WTC11 (cell line): Measurements from ENCODE around the gene CRTC3. TPM values are rescaled to one million over a fixed set of nuclear protein-coding genes. Genes with fewer than 3 reads are reported as not detected.

Experiments used
- ATAC-seq: fragments of 200-7000 bp; cut with Tn5 transposase; 2 replicates; pipeline ENCODE4 v1.10.0; 2021; ENCODE audit warnings: mild to moderate bottlenecking, moderate library complexity
- CTCF ChIA-PET: fragments of 300-600 bp; sonication (Branson Sonifier 250); formaldehyde crosslinking; loops from one replicate; lab custom pipeline; 2021; ENCODE audit warnings: antibody characterized with exemption; lab: Charles Lee
- POLR2A ChIA-PET: fragments of 350-600 bp; sonication (Branson Sonifier 250); formaldehyde crosslinking; loops from one replicate; lab custom pipeline; 2021; ENCODE audit warnings: antibody characterized with exemption; lab: Charles Lee
- DNase-seq: peaks from one replicate; pipeline ENCODE4 v3.0.0; 2021; ENCODE audit warnings: low spot score
- H3K27ac Mint-ChIP-seq: 2 replicates; pipeline ENCODE4 v1.8.0; 2021; ENCODE audit warnings: mixed read lengths
- H3K27me3 Mint-ChIP-seq: 2 replicates; pipeline ENCODE4 v1.8.0; 2021; ENCODE audit warnings: low read depth, mild to moderate bottlenecking, moderate library complexity, mixed read lengths
- H3K36me3 Mint-ChIP-seq: 2 replicates; pipeline ENCODE4 v1.8.0; 2021; ENCODE audit warnings: mixed read lengths
- H3K4me1 Mint-ChIP-seq: 2 replicates; pipeline ENCODE4 v1.8.0; 2022; ENCODE audit warnings: mixed read lengths
- H3K4me3 Mint-ChIP-seq: 2 replicates; pipeline ENCODE4 v1.8.0; 2021; ENCODE audit warnings: mild to moderate bottlenecking, moderate library complexity, mixed read lengths
- H3K9me3 Mint-ChIP-seq: 2 replicates; pipeline ENCODE4 v1.8.0; 2021; ENCODE audit warnings: mixed read lengths
- ARID4B ChIP-seq: sonication (generic); formaldehyde crosslinking; IDR thresholded peaks from 2 replicates; pipeline ENCODE4 v1.8.0; 2023; ENCODE audit warnings: missing genetic modification reagents, mild to moderate bottlenecking, borderline replicate concordance
- ATF2 ChIP-seq: sonication (generic); formaldehyde crosslinking; IDR thresholded peaks from 2 replicates; pipeline ENCODE4 v1.8.1; 2022; ENCODE audit warnings: low read depth, missing genetic modification reagents, borderline replicate concordance
- CREM ChIP-seq: sonication (generic); formaldehyde crosslinking; IDR thresholded peaks from 2 replicates; pipeline ENCODE4 v1.8.1; 2022; ENCODE audit warnings: mild to moderate bottlenecking, missing genetic modification reagents, moderate library complexity
- ETV6 ChIP-seq: sonication (generic); formaldehyde crosslinking; IDR thresholded peaks from 2 replicates; pipeline ENCODE4 v1.8.1; 2022; ENCODE audit warnings: mild to moderate bottlenecking, missing genetic modification reagents
- HMGA2 ChIP-seq: fragments of 250-450 bp; sonication (Bioruptor Pico); IDR thresholded peaks from 2 replicates; pipeline ENCODE4 v1.4.0; 2021; ENCODE audit warnings: mild to moderate bottlenecking, moderate library complexity
- MLX ChIP-seq: sonication (generic); formaldehyde crosslinking; IDR thresholded peaks from 2 replicates; pipeline ENCODE4 v1.8.1; 2023; ENCODE audit warnings: mild to moderate bottlenecking, missing genetic modification reagents, moderate library complexity
- NFATC4 ChIP-seq: fragments of 250-450 bp; sonication (Bioruptor Pico); IDR thresholded peaks from 2 replicates; pipeline ENCODE4 v1.9.0; 2021; ENCODE audit warnings: mild to moderate bottlenecking
- NR3C1 ChIP-seq: sonication (generic); formaldehyde crosslinking; conservative IDR thresholded peaks from 2 replicates; pipeline ENCODE4 v1.8.1; 2023; ENCODE audit warnings: low read depth, mild to moderate bottlenecking, missing genetic modification reagents
- OVOL2 ChIP-seq: fragments of 250-450 bp; sonication (Bioruptor Pico); IDR thresholded peaks from 2 replicates; pipeline ENCODE4 v1.9.0; 2021; ENCODE audit warnings: mild to moderate bottlenecking, borderline replicate concordance
- SMAD3 ChIP-seq: sonication (generic); formaldehyde crosslinking; IDR thresholded peaks from 2 replicates; pipeline ENCODE4 v1.8.0; 2022; ENCODE audit warnings: missing genetic modification reagents, mild to moderate bottlenecking, borderline replicate concordance
- TCF7 ChIP-seq: sonication (generic); formaldehyde crosslinking; IDR thresholded peaks from 2 replicates; pipeline ENCODE4 v1.8.0; 2022; ENCODE audit warnings: mild to moderate bottlenecking, low read depth, missing genetic modification reagents, moderate library complexity
- USF1 ChIP-seq: sonication (generic); formaldehyde crosslinking; IDR thresholded peaks from 2 replicates; pipeline ENCODE4 v1.8.0; 2022; ENCODE audit warnings: mild to moderate bottlenecking, missing genetic modification reagents
- ZBTB43 ChIP-seq: sonication (generic); formaldehyde crosslinking; IDR thresholded peaks from 2 replicates; pipeline ENCODE4 v1.8.1; 2023; ENCODE audit warnings: mild to moderate bottlenecking, missing genetic modification reagents
- ZMAT4 ChIP-seq: fragments of 250-450 bp; sonication (Bioruptor Pico); IDR thresholded peaks from 2 replicates; pipeline ENCODE4 v1.9.0; 2021; ENCODE audit warnings: mild to moderate bottlenecking
- ZNF232 ChIP-seq: sonication (generic); formaldehyde crosslinking; IDR thresholded peaks from 2 replicates; pipeline ENCODE4 v1.8.0; 2022; ENCODE audit warnings: mild to moderate bottlenecking, missing genetic modification reagents
- ZNF396 ChIP-seq: fragments of 250-450 bp; sonication (Bioruptor Pico); IDR thresholded peaks from 2 replicates; pipeline ENCODE4 v1.8.0; 2021; ENCODE audit warnings: mild to moderate bottlenecking, moderate library complexity, borderline replicate concordance
- ZNF416 ChIP-seq: fragments of 250-450 bp; sonication (Bioruptor Pico); IDR thresholded peaks from 2 replicates; pipeline ENCODE4 v1.9.0; 2021; ENCODE audit warnings: mild to moderate bottlenecking, inconsistent platforms
- total RNA-seq: library from RNA; stranded (reverse); gene quantifications from 3 replicates; pipeline ENCODE4 v1.2.3, GENCODE V29; 2021

Gene CRTC3
- total RNA-seq, 1 experiment from 2014 or later: 8.4 TPM

- peaks cover 58% of the 10 kb centered on the region for H3K36me3 Mint-ChIP-seq
- no peaks in the 10 kb centered on the region for H3K9me3 Mint-ChIP-seq
- H3K4me3 Mint-ChIP-seq: no peak overlapping the region
- no peak overlapping the region for H3K27ac Mint-ChIP-seq
- H3K4me1 Mint-ChIP-seq: no peaks in the 10 kb centered on the region
- TF ChIP-seq OVOL2 (CRISPR knock-in tag) (no peak), SMAD3 (CRISPR knock-in tag) (no peak), ZNF232 (CRISPR knock-in tag) (no peak)
- no peak for ATAC-seq
- ChIA-PET CTCF (interaction anchor here (0.6 to 5.4 kb wide), 14 partner anchors 91 to 249 kb away, joined by 3 to 97 read pairs (median 7); partner anchors contain the start of genes CIB1, GDPGP1, IQGAP1 and ZNF774), POLR2A (no interaction called here)
- DNase-seq: no peak
- H3K27me3 Mint-ChIP-seq: no peaks in the 10 kb centered on the region
These were observed 46.8 kb upstream of the CRTC3 start for GRCh38 chr15:90483012-90483307.

- Mint-ChIP-seq H3K9me3 (no peaks in the 10 kb centered on the region), H3K4me1 (no peaks in the 10 kb centered on the region), H3K27ac (no peak overlapping the region), H3K27me3 (no peaks in the 10 kb centered on the region), H3K36me3 (peaks cover 57% of the 10 kb centered on the region), H3K4me3 (no peak overlapping the region)
- DNase-seq: no peak
- no peak for TF ChIP-seq ARID4B (CRISPR knock-in tag)
- no peak for TF ChIP-seq NFATC4 (CRISPR knock-in tag)
- no peak for ATAC-seq
- CTCF ChIA-PET: interaction anchor here (0.6 to 3.2 kb wide), 2 partner anchors 103 to 191 kb away, joined by 3 to 30 read pairs; no protein-coding TSS in a partner anchor
- POLR2A ChIA-PET: no interaction called here
These were observed 46.1 kb upstream of the CRTC3 start for GRCh38 chr15:90483637-90484036.

- DNase-seq (no peak), ATAC-seq (no peak)
- no peak overlapping the region for H3K27ac Mint-ChIP-seq
- H3K4me1 Mint-ChIP-seq: no peaks in the 10 kb centered on the region
- H3K4me3 Mint-ChIP-seq: no peak overlapping the region
- POLR2A ChIA-PET: interaction anchor here (0.5 kb wide), 1 partner anchor 103 kb away, joined by 5 read pairs; no protein-coding TSS in a partner anchor
- H3K36me3 Mint-ChIP-seq: peaks cover 65% of the 10 kb centered on the region
- no peaks in the 10 kb centered on the region for H3K27me3 Mint-ChIP-seq
- CTCF ChIA-PET: no interaction called here
- H3K9me3 Mint-ChIP-seq: no peaks in the 10 kb centered on the region
- TF ChIP-seq ETV6 (CRISPR knock-in tag) (no peak), CREM (CRISPR knock-in tag) (no peak), TCF7 (no peak), ZBTB43 (CRISPR knock-in tag) (no peak), MLX (CRISPR knock-in tag) (no peak), ZMAT4 (CRISPR knock-in tag) (no peak), NR3C1 (no peak), ZNF396 (CRISPR knock-in tag) (no peak), ZNF416 (no peak), HMGA2 (no peak), USF1 (CRISPR knock-in tag) (no peak), ATF2 (no peak)
- TF ChIP-seq, all 79 proteins: peak for 0
These were observed 42.5 kb upstream of the CRTC3 start for GRCh38 chr15:90487186-90487585.
